HG03045 (cell line): ENCODE data around the gene CHURC1.
"Not testable (repeated sequence)": the region's sequence is repeated elsewhere in the genome, so short reads cannot be mapped to it uniquely, and the experiment has no call there.

Source experiments
- ATAC-seq: cut with Tn5 transposase; IDR thresholded peaks from one replicate; pipeline ENCODE4 v1.9.1; 2021; ENCODE audit warnings: mild to moderate bottlenecking, moderate library complexity; ENCODE audit not compliant: unreplicated experiment

The CHURC1 gene

DNA sequence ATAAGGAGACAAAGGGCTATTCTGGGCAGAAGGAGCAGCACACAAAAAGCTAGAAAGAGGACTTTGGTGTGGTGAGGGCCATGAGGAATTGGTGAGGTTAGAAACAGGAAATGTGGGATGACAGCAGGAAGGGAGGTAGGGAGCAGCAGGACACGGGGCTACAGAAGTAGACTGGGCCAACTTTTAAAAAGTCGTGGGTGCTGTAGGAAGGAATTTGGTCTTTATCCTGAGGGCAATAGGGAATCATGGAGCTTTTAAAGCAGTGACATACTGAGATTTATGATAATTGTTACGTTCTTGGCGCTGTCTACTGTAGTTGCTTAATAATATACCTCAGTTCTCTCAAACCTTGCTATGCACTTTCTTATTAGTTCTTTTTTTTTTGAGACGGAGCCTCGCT, 8.2 kb upstream of the CHURC1 start:
- ATAC-seq: no peak

- no peak for ATAC-seq
Measured at GRCh38 chr14:64910847-64911495, 3.3 kb upstream of the CHURC1 start.

- ATAC-seq: no peak
Measured at GRCh38 chr14:64912261-64912660, 2.0 kb upstream of the CHURC1 start.

DNA sequence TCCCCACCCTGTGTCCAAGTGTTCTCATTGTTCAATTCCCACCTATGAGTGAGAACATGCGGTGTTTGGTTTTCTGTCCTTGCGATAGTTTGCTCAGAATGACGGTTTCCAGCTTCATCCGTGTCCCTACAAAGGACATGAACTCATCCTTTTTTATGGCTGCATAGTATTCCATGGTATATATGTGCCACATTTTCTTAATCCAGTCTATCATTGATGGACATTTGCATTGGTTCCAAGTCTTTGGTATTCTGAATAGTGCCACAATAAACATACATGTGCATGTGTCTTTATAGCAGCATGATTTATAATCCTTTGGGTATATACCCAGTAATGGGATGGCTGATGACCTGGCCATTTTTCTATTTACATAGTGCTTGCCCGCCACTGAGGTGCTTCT, 778 bp upstream of the CHURC1 start:
- not testable (repeated sequence) for ATAC-seq

- ATAC-seq: no peak
Measured at GRCh38 chr14:64915029-64915424, 772 bp downstream of the CHURC1 start.

DNA sequence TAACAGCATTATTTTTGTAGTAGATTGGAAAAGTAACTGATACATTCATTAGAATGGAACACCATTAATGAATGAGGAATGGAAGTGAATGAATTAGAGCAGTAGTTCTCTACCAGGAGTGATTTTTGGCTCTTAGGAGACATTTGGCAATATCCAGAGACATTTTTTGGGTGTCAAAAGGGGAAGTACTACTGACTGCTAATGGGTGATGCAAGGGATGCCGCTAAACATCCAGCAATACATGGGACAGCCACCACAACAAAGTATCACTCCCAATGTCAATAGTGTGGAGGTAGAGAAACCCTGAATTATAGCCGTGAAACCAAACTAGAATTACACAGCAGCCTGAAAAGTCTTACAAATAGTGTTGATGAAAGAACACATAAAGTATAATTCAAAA, 1.5 kb downstream of the CHURC1 start:
- ATAC-seq: no peak

DNA sequence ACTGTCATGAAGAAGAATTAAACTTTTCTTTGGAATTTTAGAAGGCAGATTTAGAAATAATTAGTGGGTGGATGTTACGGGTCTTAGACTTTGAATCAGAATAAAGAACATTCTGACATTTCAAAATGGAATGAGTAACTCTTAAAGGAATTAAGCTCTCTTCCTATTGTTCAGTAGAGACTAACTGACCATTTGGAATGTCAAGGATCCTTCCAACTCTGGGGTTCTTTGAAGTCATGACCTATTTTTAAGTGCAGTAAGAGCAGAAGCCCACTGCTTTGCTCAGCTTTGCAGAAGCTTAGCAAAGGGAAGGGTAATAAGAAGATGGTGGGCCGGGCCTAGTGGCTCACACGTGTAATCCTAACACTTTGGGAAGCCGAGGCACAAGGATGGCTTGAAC, 4.0 kb downstream of the CHURC1 start:
- ATAC-seq: no peak

DNA sequence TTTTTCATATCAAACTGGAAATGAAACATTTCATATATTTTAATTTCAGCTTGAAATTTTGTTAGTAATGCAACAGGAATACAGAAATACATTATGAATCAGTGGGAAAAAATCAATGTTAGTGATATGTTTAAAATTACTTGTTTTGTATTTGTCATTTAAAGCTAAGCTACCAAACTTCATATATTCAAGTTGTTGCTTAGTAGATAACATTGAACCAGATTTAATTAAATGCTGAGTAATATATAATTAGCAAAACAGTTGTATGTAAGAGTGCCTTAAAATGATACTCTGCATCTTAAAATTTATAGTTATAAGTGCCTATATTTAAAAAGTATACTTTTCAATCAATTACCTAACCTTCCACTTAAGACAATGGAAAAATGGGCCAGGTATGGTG, 5.0 kb downstream of the CHURC1 start:
- ATAC-seq: no peak

- no peak for ATAC-seq
Measured at GRCh38 chr14:64919618-64920017, 5.4 kb downstream of the CHURC1 start.

- ATAC-seq: no peak
Measured at GRCh38 chr14:64920465-64920864, 6.2 kb downstream of the CHURC1 start.

GRCh38 chr14:64923015-64923414, 8.8 kb downstream of the CHURC1 start:
- no peak for ATAC-seq

GRCh38 chr14:64926398-64926995, 12.2 kb downstream of the CHURC1 start:
- no peak for ATAC-seq

GRCh38 chr14:64927031-64927430, 12.8 kb downstream of the CHURC1 start:
- ATAC-seq: no peak

GRCh38 chr14:64928239-64929013, 14.2 kb downstream of the CHURC1 start:
- ATAC-seq: peak; percentile 65

DNA sequence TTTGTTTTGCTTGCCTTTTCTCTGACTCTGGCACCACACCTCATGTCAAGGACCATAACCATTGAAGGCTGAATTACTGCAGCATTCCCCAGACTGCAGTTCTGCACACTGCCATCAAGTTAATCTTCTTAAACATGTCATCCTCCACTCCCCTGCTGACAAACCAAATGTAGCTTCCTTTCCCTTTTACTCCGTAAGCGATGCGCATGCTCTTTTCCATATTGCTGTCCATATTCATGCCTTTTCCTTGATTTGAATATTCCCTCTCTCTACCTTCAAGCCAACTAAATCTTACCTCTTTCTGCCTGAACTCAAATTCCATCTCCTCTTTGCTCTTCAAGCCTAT, 14.7 kb downstream of the CHURC1 start:
- ATAC-seq: no peak

DNA sequence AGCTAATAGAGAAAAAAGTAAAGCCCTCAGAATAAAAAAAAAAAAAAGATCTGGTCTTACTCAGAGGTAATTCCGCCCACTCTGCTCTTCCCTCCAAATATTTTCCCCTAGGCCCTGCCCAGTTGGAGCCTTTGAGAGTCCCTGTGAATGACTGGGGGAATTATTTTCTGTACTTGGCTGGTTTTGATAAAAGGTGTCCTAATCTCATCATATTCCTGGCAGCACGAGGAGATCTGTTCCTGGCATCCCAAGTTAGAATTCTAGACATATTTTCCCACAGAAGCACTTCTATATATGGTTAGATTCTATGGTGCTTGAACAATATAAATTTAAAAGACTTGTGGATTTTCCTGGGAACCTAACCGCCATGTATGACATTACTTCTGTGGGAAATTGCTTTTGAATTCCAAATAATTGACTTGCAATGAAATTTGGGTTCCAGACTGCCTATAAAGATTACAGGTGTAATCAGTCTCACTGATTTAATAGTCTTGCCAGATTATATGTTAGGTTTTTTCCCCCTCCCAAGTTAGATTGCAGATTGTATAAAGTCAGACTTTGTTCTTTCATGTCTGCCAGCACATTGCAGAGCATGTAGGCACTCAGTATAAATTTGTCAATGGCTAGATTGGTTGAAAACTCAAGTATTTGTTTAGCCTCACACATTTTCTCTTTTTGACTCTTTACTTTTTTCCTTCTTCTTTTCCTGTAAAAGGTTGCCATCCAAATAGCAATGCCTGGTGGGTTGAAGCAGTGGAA, 16.0 kb downstream of the CHURC1 start:
- ATAC-seq: no peak

- no peak for ATAC-seq
Measured at GRCh38 chr14:64931123-64931522, 16.9 kb downstream of the CHURC1 start.

DNA sequence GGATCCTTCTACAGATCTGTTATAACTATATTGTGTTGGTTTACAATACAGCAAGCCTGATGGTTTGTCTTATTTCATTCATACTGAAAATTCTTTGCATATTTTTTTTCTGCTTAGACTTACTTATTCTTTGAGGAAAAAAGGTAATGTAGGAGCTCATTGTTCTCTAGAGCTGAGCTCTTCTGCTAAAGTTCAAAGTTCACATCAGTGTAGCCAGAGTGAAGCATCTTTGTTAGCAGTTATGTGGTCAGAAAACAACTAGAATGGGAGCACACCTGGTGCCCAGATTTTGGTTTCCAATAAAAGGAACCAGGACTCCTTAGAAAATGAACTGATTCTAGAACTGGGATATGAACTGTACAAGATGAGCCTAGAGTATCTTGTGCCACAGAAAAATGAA, 18.0 kb downstream of the CHURC1 start:
- no peak for ATAC-seq

- no peak for ATAC-seq
Measured at GRCh38 chr14:64934338-64934929, 20.2 kb downstream of the CHURC1 start.

- no peak for ATAC-seq
Measured at GRCh38 chr14:64935508-64935907, 21.3 kb downstream of the CHURC1 start.

GRCh38 chr14:64937171-64937820, 23.0 kb downstream of the CHURC1 start:
- ATAC-seq: no peak
